Gastrocnemius medialis (tissue), 4 donors: ENCODE results near the gene ADIPOR2.

Experiments
- CTCF ChIP-seq, 5 experiments: fragments of 450-650 bp in 3 of 5; fragments of 200-600 bp in 2 of 5; sonication (generic) in 2 of 5; IDR thresholded peaks in 4 of 5; conservative IDR thresholded peaks in 1 of 5; 1 replicate in 4 of 5; 2 replicates in 1 of 5; pipeline ENCODE4 v1.5.1; 2016 to 2019; ENCODE audit warnings: antibody characterized with exemption in 5 of 5, mild to moderate bottlenecking in 3 of 5, moderate library complexity in 3 of 5
- POLR2A ChIP-seq, 2 donors: fragments of 450-650 bp; IDR thresholded peaks; one replicate each; pipeline ENCODE4 v1.6.1; 2017; ENCODE audit warnings: antibody characterized with exemption in 2 of 2, mild to moderate bottlenecking in 2 of 2, moderate library complexity in 2 of 2

- TF ChIP-seq POLR2A (IDR thresholded peaks at IDR 0.05) = no peak
- no peak for TF ChIP-seq CTCF (IDR thresholded peaks at IDR 0.05 in 4 of 5, conservative IDR thresholded peaks at IDR 0.05 in 1 of 5)
Measured at GRCh38 chr12:1749019-1749418, 58.1 kb downstream of the ADIPOR2 start.
